ENCODE results near the gene GNA14.

Gene GNA14

GRCh38 chr9:77384406-77384805 lies 263.7 kb downstream of the GNA14 start:
- no peak for DNase-seq

- no peak for DNase-seq
These were observed 272.1 kb downstream of the GNA14 start for GRCh38 chr9:77375956-77376532.

GRCh38 chr9:77374266-77374665 lies 273.9 kb downstream of the GNA14 start:
- DNase-seq = no peak

Data from activated CD4-positive, CD25-positive, alpha-beta regulatory T cell treated with anti-CD3 and anti-CD28 coated beads, Interleukin-2, amount 50 U/mL, for 72 hours (primary cell).